HG02938 (cell line): Measurements from ENCODE around the gene VARS2.
A peak's percentile ranks its signal among the peaks of the same experiment; 100 is the strongest.
"Not testable (repeated sequence)": the region's sequence is repeated elsewhere in the genome, so short reads cannot be mapped to it uniquely, and the experiment has no call there.

Source experiments
- ATAC-seq: cut with Tn5 transposase; IDR thresholded peaks from one replicate; pipeline ENCODE4 v1.9.1; 2021; ENCODE audit warnings: mild to moderate bottlenecking, moderate library complexity; ENCODE audit not compliant: unreplicated experiment

Gene VARS2

DNA sequence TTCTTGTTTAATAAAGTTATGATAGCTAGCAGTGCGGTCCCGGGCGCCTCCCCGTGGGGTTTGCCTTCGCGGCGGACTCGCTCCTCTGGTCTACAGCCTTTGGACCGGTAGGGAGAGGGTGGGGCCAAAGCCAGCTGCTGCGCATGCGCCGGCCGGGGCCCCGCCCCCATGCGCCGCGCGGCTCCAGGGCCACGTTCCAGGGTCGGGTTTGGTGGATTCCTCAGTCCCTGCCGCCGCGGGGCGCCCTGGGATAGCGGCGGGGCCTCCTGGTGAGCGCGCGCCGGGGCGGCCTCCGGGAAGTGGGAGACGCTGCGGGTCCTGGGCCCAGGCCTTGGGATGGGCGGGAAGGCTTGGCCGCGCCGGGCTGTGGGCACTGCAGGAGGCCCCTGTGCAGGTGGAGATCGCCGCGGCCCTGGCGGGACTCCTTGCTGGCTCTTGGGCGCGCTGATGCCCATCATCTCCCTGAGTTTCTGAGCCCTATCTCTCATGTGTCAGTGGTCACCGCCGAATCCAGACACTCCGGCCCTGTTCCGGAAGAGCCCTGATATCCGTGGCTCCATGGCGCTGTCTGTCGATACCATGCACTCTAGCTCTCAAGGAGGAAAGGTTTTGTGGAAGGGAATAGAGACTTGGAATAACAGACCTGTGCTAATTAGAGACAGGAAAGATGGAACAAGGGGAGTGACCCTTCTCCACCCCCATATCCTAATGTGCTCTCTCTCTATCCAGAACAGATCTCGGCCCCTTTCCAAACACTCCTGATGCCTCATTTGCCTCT lies at the start of gene VARS2:
TSS of gene VARS2 (plus strand) at position 163 of the 778 bp plus-strand sequence. CDS start at position 762, 599 bp downstream.
- peak; percentile 66 for ATAC-seq

DNA sequence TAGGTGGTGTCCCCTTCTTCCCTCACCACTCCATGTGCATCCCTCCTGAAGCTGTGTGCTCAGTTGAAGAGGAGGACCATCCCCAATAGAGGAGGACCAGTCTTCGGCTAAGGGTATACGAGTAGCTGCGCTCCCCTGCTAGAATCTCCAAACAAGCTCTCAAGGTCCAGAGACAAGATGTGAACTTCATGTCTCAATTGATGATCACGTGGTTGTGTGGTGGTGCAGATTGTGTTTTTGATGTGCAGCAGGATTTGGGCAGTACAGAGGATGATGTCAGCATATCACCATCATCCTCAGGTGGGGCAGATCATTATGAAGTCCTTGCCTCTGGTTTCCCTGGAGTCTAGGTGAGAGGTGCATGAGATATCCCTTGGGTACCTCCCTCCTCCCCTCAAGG lies 49.7 kb upstream of the VARS2 start:
- no peak for ATAC-seq

DNA sequence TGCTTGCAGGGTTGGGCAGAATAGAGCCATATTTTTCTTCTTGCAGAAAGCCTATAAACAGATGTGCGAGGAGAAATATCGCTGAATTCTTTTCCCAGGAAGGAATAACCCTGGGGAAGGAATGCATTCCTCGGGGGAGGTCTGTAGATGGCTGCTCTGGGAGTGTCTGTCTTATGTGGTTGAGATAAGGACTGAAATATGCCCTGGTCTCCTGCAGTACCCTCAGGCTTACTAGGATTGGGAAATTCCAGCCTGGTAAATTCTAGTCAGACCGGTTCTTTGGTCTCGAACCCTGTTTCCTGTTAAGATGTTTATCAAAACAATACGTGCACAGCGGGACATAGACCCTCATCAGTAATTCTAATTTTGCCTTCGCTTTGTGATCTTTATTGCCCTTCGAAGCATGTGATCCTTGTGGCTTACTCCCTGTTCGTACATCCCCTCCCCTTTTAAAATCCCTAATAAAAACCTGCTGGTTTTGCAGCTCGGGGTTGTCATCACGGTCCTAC lies 44.7 kb upstream of the VARS2 start:
- ATAC-seq, result not testable (repeated sequence)

DNA sequence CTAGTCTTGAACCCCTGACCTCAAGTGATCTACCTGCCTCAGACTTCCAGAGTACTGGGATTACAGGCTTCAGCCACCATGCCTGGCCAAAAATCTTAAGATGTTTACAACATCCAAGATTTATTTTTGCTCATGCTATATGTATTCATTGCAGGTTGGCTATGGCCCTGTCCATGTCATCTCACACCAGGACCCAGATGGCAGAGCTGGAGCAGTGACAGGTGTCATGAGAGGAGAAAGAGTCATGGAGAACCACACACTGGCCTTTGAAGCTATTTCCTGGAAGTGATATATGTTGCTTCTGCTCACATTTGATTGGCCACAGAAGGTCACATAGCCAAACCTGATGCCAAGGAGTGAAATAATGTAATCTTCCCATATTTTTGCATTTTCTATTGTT lies 43.5 kb upstream of the VARS2 start:
- no peak for ATAC-seq

DNA sequence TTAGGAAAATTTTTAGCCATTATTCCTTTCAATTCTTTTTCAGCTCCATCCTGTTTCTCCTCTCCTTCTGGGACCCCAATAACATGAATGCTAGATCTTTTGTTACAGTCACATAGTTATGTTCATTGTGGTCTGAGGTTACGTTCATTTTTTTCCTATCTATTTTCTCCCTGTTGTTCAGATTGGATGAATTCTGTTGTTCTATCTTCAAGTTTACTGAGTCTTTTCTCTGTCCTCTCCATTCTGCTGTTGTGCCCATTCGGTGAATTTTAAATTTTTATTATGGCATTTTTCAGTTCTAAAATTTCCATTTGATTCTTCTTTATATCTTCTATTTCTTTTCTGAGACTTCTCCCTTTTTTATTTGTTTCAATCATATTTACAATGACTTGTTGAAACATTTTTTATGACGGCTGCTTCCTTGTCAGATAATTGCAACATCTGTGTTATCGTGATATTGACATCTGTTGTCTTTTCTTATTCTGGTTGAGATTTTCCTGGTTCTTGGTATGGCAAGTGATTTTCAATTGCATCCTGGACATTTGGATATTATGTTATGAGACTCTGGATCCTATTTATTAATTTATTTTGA lies 42.4 kb upstream of the VARS2 start:
- no peak for ATAC-seq

DNA sequence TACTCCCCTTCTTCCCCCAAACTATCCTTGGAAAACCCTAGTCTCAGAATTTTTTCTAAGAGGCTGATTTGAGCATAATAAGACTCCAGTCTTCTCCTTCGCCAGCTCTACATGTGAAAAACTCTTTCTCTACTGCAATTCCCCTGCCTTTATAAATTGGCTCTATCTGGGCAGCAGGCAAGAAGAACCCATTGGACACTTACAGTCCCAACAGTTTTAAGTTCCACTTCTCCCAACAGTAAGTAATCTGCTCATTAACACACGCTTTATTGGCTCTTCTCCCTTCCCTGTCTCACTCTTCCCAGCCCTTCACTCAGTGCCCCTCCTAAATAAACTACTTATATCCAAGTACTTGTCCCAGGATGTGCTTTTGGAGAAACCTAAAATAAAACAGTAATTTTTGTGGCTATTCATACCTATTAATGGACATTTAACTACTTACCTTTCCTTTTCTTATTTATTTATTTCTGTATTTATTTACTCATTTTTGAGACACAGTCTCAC lies 40.8 kb upstream of the VARS2 start:
- no peak for ATAC-seq

DNA sequence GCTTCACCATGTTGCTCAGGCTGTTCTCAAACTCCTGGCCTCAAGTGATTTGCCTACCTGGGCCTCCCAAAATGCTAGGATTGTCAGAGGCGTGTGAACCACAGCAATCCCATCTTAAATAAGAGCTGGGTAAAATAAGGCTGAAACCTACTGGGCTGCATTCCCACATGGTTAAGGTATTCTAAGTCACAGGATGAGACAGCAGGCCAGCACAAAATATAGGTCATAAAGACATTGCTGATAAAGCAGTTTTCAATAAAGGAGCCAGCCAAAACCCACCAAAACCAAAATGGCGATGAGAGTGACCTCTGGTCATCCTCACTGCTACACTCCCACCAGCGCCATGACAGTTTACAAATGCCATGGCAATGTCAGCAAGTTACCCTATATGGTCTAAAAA lies 40.2 kb upstream of the VARS2 start:
- not testable (repeated sequence) for ATAC-seq

DNA sequence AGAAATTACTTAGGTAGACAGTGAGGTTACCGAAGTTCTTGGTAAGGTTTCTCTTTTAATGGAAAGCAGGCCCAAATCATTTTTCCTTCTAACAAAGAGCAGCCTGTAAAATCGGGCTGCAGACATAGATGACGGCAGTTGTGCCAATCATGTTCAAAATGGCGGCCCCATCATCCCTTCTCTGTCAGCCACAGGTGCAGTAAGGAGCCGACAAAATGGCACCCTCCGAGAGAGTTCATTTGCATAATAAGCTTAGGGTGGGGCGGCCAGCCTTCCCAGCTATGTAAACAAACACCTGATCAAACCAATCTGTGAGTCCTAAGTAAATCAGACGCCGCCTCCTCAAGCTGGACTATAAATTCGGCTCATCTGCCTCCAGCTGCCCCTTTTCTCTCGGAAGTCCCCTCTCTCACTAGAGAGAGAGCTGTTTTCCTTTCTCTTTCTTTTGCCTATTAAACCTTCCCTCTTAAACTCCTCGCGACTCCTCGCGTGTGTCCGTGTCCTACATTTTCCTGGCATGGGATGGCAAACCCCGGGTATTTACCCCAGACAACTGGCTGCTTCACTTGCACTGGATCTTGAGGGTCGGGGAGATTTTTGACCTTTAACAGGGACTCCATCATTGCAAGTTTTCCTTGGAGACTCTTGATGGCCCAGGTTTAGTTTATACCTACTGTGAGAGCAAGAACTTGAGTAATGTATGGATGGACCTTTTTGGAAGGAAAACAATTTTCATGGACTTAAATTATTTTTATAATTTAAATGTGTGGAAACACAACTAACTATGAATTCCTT lies 38.6 kb upstream of the VARS2 start:
- no peak for ATAC-seq

DNA sequence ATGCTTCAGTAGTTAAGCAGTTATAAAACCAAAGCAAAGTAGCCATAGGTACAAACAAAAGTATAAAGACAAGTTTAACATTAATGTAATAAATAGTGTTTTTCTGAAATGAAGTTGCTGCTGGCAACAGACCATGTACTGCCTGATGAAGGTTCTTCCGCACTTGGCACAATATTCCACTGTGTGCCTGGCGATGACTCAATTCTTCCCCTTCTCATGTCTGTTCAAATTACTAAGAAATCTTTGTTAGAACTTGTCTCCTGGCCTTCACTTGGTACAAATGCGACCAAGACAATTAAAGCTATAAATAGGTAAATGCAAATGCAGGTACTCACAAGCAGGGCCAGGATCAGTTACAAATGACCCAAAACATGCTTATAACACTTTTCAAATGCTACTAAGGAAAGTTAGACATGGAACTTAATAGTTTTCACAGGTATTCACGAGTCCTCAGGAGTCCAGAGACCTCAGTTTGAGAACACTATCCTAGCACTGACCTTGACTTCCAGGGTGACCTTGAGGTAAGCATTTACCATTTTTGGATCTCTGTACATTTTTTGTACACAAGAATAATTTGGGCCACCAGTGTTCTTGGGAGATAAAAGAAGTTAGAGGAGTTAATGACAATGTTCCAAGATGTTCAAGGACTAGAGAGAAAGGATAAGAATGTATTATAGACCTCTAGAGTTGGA lies 37.9 kb upstream of the VARS2 start:
- ATAC-seq, result no peak

DNA sequence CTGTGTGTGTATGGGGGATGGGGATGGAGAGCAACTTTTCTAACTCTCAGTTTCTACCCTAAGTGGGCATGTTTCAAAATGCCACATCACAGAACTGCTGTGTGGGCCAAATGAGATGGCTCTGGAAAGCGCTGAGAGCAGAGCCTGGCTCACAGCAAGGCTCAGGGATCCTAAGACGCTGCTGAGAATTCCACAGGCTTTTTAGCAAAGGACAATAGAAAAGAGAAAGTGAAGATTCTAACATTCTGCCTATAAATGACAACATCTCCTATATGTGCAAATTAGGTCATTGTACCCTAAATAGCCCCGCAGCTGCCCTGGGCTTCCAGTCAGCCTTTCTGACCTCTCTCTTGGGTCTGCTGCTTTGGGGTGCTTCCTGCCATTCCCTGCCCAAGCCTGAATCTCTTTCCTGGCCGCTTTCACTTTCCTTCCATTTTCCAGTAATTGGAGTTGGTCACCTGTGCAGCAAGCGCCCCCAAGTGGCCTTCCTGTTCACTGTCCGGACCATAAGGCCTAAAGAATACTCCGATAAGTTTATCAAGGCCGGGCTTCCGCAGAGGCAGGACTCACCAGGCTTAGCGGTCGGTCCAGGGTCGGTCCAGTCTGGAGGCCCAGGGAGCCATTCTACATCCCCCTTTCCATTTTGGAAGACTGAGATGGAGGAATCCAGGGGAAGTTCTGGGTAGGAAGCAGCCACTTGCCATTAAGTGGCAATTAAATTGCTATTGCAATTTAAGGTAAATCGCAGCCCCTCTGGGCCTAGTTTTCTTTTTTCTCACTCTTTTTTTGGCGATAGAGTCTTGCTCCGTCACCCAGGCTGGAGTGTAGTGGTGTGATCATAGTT lies 36.4 kb upstream of the VARS2 start:
- peak; percentile 42 for ATAC-seq

DNA sequence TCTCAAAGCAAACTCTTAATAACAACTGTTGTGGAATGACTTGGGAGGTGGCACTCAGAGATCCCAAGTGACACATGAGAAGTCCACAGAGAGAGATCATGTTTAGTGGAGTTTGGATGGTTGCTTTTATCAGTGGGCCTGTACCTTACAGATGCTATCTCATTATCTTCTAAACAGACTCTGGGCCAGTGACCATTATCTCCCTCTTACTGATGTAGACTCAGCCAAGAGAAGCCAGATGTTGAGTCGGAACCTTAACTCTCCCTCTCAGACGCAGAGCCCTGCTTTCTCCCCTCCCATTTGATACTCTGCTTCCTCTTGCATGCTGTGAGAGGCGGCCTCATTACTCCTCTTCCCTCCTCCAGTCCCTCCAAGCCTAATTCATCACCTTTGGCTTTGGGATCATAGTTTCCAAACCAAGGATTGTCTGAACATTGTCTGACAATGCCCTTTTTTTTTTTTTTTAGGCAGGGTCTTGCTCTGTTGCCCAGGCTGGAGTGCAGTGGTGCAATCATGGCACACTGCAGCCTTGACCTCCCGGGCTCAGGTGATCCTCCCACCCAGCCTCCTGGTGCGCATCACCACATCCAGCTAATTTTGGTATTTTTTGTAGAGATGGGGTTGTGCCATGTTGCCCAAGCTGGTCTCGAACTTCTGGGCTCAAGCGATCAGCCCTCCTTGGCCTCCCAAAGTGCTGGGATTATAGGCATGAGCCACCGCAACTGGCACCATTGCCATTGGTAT lies 34.2 kb upstream of the VARS2 start:
- no peak for ATAC-seq

DNA sequence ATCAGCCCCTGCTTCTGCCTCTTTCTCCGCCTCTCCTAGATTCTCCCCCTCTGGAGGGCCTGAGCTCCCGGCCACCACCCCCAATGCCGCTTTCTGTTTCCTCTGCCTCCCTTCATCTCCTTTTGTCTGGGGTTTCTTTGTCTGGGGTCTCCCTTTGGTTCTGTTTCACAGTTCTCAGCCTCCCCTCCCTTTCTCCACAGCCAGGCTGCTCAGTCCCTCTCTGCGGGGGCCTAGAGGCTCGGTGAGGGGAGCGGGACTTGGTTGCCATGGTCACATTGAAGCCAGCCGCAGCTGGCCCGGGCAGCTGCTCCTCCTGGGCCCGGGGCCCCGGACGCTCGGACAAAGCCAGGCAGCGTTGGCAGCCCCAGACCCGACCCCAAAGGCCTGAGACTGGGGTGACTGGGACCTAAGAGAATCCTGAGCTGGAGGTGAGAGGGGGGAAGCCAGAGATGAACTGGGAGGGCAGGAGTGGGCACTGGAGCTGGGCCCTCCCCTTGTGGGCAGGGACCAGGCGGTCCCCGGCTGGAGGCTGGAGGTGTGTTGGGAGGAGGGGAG lies 33.3 kb upstream of the VARS2 start:
- no peak for ATAC-seq

DNA sequence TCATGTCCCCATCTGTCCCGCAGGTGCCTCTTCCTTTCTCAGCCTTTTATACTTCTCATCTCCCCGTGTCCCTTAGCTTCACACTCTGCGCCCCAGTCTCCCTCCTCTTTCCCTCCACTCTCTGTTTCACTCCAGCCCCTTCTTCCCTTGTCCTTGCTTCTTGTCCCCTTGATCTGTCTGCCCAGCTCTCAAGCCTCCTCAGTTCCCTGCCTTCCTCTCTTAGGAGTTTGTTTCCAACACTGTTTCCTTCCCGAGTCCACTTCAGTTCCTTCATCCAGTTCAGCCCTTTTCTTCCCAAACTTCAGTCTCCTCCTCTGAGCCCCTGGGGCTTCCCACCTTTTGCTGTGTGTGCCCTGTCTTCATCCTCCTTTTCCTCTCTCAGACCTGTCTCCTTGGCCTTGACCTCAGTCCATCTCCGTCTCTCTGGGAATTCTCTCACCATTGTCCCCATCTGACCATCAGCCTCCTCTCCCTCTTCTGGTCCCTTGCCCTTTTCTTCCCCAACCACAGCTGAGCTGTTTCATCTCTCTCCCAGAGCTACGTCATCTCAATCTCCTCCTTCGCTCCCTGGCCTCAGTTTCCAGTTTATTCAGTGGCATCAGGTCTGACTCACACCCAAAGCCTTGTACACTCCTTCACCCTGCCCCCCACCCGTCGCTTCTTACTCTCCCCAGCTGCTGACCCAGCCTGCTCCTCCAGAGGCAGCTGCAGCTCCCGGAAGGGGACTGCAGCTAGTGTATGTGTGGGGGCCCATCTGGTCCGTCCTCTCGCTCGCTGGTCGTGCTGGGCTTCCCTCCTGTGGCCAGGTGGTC lies 32.4 kb upstream of the VARS2 start:
- ATAC-seq, result no peak

DNA sequence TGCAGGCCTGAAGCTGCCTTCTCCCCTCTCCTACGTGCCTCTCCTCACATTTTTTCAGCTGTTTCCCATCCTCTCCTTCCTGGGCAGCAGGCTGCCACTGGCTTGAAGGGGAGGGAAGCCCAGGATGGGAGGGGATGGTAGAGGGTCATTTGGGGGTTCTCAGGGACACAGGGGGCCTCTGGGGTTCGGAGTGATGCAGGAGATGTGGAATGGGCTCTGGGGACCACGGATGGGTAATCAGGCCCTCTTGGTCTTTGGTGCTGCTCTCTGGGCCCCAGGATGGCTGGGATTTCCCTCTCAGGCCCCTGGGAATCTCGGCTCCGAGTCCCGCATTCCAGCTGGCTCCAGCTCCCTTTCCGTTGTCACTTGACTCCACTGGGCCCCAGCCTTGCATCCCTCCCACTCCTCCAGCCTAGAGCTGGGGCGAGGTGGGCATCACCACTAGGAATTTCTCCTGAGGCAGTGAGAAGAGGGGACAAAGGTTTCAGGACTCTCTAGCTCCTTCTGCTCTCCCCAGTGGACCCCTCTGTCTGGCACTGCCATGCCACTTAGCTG lies 31.8 kb upstream of the VARS2 start:
- no peak for ATAC-seq

DNA sequence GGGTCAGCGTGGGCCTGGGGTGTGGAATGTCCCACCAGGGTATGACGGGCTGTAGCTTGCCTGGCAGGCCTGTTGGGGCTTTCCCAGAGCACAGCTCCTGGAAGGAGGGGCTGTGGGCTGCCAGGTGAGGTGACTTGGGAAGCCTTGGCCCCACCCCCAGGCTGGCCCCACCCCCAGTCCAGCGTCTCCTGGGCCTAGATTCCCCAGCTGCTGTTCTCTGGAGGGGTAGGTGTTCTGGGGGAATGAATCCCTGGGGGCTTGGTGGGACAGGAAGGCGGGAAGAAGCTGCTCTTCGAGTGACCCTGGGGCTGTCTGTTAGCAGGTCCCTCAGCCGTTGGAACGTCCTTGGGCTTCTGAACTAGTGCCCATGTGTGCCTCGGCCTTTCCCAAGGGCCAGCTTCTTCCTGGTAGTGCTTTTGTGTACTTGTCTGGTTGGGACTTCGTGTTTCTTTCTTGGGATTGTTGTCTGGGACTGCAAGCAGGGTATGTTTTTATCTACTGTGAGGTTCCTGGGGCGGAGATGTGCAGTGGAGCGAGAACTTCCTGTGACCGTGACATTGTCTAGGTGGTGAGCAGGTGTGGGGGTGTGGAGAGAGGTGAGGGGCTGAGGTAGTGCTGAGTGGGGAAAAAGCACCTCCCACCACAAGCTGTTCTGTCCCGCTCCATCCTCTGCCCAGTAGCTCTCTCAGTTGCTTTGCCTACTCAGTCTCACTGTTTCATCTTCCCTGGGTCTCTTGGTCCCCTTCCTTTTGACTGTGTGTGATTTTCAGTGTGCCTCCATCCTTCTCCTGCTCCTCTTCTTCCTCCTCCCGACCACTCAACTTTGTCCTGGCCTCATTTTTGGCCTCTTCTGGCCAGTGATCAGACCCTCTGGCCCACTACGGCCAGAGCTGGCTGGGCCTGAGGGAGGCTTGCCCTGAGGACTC lies 31.0 kb upstream of the VARS2 start:
- ATAC-seq, result no peak

DNA sequence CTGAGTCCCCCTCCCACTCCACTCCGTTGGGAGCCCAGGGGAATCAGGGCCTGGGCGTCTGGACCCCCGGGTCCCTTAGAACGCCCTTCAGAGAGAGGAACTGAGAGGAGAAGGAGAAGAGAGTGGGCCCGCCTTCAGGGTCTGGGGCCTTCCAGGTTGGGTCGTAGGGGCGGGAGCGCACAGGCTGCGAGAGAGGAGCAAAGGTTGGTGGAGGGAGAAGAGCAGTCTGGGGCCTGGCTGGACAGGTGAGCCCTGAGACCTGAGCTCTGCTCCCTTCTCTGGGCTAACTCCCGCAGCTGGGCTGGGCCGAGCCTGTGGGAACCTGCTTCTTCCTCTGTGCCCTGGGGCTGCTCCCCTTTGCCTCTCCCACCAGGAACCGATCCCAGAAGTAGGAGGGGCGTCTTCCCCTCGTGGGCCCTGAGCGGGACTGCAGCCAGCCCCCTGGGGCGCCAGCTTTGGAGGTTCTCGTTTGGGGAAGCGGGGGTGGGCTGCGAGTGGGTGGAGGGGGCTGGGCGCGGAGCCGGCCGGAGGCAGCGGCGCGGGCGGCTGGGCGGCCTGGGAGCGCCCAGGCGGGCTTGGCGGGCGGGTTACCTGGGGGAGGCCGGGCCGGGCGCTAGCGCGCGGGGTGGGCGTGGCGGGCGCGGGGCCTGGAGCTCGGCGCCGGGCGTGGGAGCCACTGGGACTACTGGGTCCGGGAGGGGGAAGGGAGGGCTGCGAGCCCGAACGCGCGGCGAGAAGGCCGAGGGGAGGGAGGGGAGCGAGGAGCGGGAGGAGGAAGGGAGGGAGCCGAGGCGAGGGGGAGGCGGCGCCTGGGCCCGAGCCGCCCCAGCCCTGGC lies 30.1 kb upstream of the VARS2 start, which contains the start of gene DDR1:
TSS of gene DDR1 (plus strand) at position 835 of the 836 bp plus-strand sequence. CDS start 4,211 bp downstream, outside the sequence.
- no peak for ATAC-seq
